ENCODE measurements around the gene MEIKIN. TPM values are rescaled to one million over a fixed set of nuclear protein-coding genes. Genes with fewer than 3 reads are reported as not detected.

The MEIKIN gene
- polyA plus RNA-seq, 1 donor (not counting 4 experiments of a cell fraction or from before 2014, with no cell fraction given): not detected

DNA sequence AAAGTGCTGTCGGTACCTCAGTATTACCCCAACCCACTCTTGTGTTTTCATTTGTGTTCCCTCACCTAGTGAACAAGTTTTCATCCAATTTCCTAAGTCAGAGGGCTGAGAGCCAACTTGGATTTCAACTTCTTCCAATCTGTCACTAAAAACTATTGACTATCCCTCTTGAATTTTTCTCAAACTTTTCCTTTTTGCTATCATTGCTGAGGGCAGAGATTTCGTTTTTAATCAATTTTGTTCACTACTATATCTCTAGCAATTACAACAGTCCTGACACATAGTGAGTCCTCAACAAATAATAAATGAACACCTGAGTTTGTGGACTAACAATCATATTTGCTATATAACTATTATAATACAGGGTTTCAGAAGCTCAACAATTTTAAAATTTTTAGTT lies 29.0 kb downstream of the MEIKIN start:
- FAIRE-seq: no peak

DNA sequence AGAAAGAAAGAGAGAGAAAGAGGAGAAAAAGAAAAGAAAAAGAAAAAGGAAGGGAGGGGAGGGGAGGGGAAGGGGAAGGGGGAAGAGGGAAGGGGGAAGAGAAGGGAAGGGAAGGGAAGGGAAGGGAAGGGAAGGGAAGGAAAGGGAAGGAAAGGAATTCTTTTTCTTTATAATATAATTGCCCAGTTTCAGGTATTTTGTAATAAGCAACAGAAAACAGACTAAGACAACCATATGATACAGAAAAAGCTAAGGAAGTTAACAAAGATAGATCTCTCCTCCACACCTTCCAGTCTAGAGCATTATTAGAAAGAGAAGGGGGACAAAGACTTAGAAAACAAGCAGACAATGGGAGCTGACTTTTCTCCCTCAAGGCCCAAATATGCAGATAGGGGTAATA lies 31.0 kb downstream of the MEIKIN start:
- H3K9me3 ChIP-seq (ENCODE audit: control insufficient read depth, low read depth, low read length): no peaks in the 10 kb centered on the region
- no peak overlapping the region for H3K27ac ChIP-seq (ENCODE audit: control insufficient read depth, insufficient read depth, low read length)
- peaks cover 5% of the 10 kb centered on the region for H3K27me3 ChIP-seq (ENCODE audit: control insufficient read depth, extremely low read depth, insufficient read depth, low read length)
- no peak overlapping the region for H3K4me3 ChIP-seq (ENCODE audit: control insufficient read depth in 2 of 3, extremely low read depth in 1 of 3, insufficient read depth in 2 of 3, low read depth in 1 of 3, low read length in 3 of 3)
- H4K20me1 ChIP-seq (ENCODE audit: control insufficient read depth, extremely low read depth, insufficient read depth, low read length): no peaks in the 10 kb centered on the region
- no peak overlapping the region for H3K4me2 ChIP-seq (ENCODE audit: control insufficient read depth, extremely low read depth, insufficient read depth, low read depth, low read length)
- no peaks in the 10 kb centered on the region for H3K4me1 ChIP-seq (ENCODE audit: control insufficient read depth, extremely low read depth, insufficient read depth, low read length)
- no peaks in the 10 kb centered on the region for H3K9me1 ChIP-seq (ENCODE audit: control insufficient read depth, extremely low read depth, insufficient read depth, low read length)
- H3K79me2 ChIP-seq (ENCODE audit: control insufficient read depth, insufficient read depth, low read length): no peaks in the 10 kb centered on the region
- no peaks in the 10 kb centered on the region for H3K36me3 ChIP-seq (ENCODE audit: control insufficient read depth in 2 of 2, extremely low read depth in 1 of 2, insufficient read depth in 2 of 2, low read length in 2 of 2)
- dilution Hi-C loops (cut with MboI; ENCODE audit: extremely low pct_ligation_motif_present, low sequenced_read_pairs): no loop called here
- FAIRE-seq: no peak
- H2AFZ ChIP-seq (ENCODE audit: control insufficient read depth, low read length): no peak overlapping the region
- TF ChIP-seq, protein P1, sequence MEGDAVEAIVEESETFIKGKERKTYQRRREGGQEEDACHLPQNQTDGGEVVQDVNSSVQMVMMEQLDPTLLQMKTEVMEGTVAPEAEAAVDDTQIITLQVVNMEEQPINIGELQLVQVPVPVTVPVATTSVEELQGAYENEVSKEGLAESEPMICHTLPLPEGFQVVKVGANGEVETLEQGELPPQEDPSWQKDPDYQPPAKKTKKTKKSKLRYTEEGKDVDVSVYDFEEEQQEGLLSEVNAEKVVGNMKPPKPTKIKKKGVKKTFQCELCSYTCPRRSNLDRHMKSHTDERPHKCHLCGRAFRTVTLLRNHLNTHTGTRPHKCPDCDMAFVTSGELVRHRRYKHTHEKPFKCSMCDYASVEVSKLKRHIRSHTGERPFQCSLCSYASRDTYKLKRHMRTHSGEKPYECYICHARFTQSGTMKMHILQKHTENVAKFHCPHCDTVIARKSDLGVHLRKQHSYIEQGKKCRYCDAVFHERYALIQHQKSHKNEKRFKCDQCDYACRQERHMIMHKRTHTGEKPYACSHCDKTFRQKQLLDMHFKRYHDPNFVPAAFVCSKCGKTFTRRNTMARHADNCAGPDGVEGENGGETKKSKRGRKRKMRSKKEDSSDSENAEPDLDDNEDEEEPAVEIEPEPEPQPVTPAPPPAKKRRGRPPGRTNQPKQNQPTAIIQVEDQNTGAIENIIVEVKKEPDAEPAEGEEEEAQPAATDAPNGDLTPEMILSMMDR (optimal IDR thresholded peaks at IDR 0.05 in 1 of 3, IDR thresholded peaks at IDR 0.05 in 1 of 3, conservative IDR thresholded peaks at IDR 0.05 in 1 of 3; ENCODE audit: extremely low read depth in 1 of 3, insufficient read depth in 2 of 3, low read length in 3 of 3): no peak
- no peak for TF ChIP-seq EZH2 (IDR thresholded peaks at IDR 0.05; ENCODE audit: low read length)
- no peak overlapping the region for H3K9ac ChIP-seq (ENCODE audit: control insufficient read depth, extremely low read depth, insufficient read depth, low read length)
- DNase-seq (ENCODE audit: low read depth, low spot score): no peak

More for the DNA sequence above, 29.0 kb downstream of the MEIKIN start:
- Histone ChIP-seq H3K27ac (ENCODE audit: control insufficient read depth, insufficient read depth, low read length) (no peak overlapping the region), H3K4me2 (ENCODE audit: control insufficient read depth, extremely low read depth, insufficient read depth, low read depth, low read length) (no peak overlapping the region), H3K9me3 (ENCODE audit: control insufficient read depth, low read depth, low read length) (no peaks in the 10 kb centered on the region), H3K27me3 (ENCODE audit: control insufficient read depth, extremely low read depth, insufficient read depth, low read length) (peaks cover 5% of the 10 kb centered on the region), H2AFZ (ENCODE audit: control insufficient read depth, low read length) (no peak overlapping the region), H3K4me1 (ENCODE audit: control insufficient read depth, extremely low read depth, insufficient read depth, low read length) (no peaks in the 10 kb centered on the region), H3K9ac (ENCODE audit: control insufficient read depth, extremely low read depth, insufficient read depth, low read length) (no peak overlapping the region), H3K36me3 (ENCODE audit: control insufficient read depth in 2 of 2, extremely low read depth in 1 of 2, insufficient read depth in 2 of 2, low read length in 2 of 2) (no peaks in the 10 kb centered on the region), H3K79me2 (ENCODE audit: control insufficient read depth, insufficient read depth, low read length) (no peaks in the 10 kb centered on the region), H3K4me3 (ENCODE audit: control insufficient read depth in 2 of 3, extremely low read depth in 1 of 3, insufficient read depth in 2 of 3, low read depth in 1 of 3, low read length in 3 of 3) (no peak overlapping the region), H3K9me1 (ENCODE audit: control insufficient read depth, extremely low read depth, insufficient read depth, low read length) (no peaks in the 10 kb centered on the region), H4K20me1 (ENCODE audit: control insufficient read depth, extremely low read depth, insufficient read depth, low read length) (no peaks in the 10 kb centered on the region)
- dilution Hi-C loops (cut with MboI; ENCODE audit: extremely low pct_ligation_motif_present, low sequenced_read_pairs): no loop called here
- TF ChIP-seq, protein P1 (optimal IDR thresholded peaks at IDR 0.05 in 1 of 3, IDR thresholded peaks at IDR 0.05 in 1 of 3, conservative IDR thresholded peaks at IDR 0.05 in 1 of 3; ENCODE audit: extremely low read depth in 1 of 3, insufficient read depth in 2 of 3, low read length in 3 of 3): no peak
- TF ChIP-seq EZH2 (IDR thresholded peaks at IDR 0.05; ENCODE audit: low read length): no peak
- DNase-seq (ENCODE audit: low read depth, low spot score): no peak

All from keratinocyte (primary cell).